ENCODE measurements around the gene GFAP.
A peak's percentile ranks its signal among the peaks of the same experiment; 100 is the strongest.
"Not testable (repeated sequence)": the region's sequence is repeated elsewhere in the genome, so short reads cannot be mapped to it uniquely, and the experiment has no call there.

Gene GFAP

DNA sequence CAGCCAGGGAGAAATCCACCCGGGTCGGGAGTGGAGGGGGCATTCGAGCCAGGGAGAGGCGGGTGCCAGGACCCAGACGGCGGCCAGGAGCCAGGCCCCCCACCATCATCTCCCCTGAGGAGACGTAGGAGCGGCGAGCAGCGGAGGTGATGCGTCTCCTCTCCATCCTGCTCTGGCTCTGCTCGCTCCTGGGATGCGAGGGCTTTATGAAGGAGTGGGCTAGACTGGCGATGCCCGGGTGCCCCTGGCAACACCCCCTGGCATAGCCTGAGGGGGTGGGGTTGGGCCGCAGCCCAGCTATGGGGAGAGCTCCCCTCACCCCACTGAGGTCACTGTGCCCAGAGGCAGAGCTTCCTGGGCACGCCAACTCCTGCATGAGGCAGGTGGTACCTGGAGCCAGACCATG is at the start of gene GFAP:
Gene GFAP (minus strand): TSS at position 180 of the 406 bp plus-strand sequence. CDS start 14 bp downstream, at position 166.
- no peak for FAIRE-seq
- DNase-seq (ENCODE audit: extremely low spot score, insufficient read length, low read depth): no peak

DNA sequence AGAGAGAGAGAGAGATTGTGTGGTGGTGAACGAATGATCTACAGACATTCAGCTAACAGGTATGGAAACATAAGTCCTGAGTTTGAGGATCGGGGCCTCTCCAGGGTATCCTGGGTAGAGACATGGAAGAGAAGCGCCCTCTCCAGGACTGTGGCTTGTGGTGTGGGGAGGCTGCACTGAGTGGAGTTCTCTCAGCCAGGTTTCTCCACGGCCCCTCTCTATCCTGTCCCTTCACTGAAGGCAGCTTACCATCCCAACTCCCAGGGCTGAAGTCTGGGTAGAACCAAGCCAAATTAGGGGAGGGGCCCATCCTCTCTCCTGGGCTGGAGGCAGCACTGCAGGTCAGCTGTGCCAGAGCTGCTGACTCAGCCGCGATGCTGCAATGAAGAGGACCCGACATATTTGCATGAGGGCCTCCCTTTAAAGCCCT is 46.6 kb upstream of the GFAP start:
- no peak for DNase-seq (ENCODE audit: extremely low spot score, insufficient read length, low read depth)

DNA sequence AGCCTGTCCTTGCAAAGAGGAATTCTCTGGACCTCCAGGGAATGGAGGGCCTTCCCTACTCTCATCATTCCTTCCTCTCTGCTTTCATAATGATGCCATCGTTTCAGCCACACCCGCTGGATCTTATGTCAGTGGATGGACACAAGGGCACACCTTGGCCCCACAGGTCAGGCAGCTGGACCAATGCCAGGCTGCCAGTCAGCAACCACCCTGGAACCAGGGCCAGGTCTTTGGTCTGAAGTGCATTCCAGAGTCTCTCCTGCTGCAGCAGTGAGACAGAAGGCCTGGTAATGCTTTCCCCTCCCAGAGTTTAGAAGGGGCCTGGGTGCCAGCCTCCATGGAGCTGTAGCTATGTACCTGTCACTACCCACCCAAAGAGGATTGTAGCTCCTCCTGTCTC is 45.4 kb upstream of the GFAP start:
- FAIRE-seq: no peak
- DNase-seq (ENCODE audit: extremely low spot score, insufficient read length, low read depth): no peak

More for the DNA sequence above, 46.6 kb upstream of the GFAP start:
- FAIRE-seq: no peak

DNA sequence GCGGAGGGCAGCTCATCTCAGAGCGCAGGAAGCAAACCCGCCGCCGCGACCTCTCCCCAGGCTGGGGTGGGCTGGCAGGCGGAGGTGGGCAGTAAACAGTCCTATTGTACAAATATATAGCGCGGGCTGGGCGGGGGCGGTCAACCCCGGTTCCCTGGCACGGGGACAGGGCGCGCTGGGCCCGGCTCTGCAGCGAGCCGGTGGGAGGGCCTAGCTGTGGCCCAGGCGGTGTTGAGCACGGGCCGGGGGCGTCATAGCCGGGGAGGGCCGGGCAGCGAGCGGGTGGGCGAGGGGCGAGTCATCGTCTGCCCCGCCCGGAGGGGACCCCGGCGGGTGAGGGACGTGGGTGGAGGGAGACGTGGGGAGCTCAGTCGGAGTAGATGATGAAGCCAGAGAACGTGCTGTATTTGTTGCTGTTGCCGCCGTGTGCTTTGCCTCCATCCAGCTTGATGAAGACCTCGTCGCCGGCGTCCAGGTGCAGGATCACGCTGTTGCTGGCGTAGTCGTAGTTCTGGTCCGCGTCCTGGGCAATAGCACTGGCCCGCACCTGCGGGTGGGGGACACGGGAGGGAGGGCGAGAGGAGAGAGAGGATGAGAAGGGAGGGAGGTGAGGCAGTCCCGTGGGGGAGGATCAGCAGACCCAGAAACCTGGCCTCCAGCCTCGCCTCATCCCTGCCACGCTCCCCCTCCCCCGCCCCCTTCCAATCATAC is 44.7 kb upstream of the GFAP start:
- FAIRE-seq: no peak
- no peak for DNase-seq (ENCODE audit: extremely low spot score, insufficient read length, low read depth)

DNA sequence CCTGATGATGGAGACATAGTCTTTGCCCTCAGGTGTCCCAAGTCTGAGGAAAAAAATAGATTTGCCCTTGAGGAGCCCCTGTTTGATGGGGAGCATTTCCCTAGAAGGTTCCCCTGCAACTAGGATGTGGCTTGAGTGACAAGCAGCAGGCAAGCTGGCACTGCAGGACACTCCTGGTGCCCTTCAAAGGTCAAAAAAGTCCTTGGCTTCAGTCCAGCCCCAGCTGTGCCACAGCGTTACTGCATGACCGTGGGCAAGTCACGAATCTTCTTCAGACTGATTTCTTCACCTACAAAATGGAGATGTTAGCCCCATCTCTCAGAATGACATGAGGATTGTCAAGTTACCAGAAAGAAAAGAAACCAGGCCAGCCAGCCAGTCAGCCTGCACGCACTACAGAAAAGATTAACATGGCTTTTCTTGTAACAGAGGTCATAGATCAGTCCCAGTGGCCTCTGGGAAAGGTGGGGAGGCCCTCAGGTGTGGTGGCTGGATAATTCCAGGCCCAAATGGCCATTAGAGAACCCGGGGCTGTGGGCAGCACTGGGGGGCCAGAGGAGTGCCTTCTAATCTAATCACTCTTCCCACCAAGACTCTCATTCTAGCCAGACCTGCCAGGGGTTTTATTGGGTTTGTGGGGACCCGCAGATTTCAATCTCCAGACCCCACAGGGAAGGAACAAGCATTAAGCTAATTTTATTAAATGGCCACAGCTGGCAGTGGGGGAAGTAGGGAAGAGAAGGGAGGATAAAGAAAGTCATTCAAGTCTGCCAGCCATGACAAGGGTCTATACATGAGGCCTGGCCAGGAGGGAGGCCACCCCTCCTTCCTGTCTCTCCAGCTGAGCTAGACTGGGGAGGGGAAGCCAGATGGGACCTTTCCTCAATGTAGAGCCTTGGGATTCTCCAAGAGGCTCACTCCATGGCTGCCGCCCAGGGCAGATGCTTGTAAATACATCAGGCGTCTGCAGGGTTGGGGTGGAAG is 42.0 kb upstream of the GFAP start:
- no peak for DNase-seq (ENCODE audit: extremely low spot score, insufficient read length, low read depth)
- FAIRE-seq: no peak

DNA sequence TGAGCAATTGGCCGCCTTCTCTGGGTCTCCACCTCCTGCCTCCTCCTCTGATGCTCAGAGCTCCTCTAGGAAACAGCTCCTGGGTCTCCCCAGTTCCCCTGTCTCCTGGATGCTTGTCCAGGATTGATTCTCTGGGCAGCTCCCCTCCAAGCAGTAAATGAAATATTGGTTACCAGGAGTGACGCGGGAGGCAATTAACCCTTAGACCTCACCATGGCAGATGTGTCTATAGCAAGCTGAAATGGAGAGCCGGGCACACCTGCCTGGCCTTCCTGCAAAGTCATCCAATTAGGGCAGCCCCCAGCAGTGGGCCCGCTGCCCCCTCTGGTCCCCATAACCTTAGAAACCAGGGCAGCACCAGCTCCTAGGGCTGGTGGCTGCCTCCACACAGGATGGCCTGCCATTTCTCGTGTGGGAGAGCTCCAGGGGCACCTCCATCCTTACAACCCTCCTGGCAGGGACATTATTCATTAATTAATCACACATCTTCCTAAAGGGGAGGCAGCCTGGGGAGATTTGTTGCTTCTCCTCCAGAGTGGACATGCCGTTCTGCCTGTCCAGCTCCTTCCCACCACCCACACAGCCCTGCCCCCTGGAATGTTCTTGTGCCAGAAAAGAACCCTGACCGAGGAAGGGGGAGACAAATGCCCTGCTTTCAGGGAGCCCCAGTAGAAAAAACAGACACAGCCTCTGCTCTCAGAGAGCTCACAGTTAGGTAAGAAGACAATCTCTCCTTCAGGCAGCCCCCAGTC is 40.5 kb upstream of the GFAP start:
- no peak for FAIRE-seq
- no peak for DNase-seq (ENCODE audit: extremely low spot score, insufficient read length, low read depth)

DNA sequence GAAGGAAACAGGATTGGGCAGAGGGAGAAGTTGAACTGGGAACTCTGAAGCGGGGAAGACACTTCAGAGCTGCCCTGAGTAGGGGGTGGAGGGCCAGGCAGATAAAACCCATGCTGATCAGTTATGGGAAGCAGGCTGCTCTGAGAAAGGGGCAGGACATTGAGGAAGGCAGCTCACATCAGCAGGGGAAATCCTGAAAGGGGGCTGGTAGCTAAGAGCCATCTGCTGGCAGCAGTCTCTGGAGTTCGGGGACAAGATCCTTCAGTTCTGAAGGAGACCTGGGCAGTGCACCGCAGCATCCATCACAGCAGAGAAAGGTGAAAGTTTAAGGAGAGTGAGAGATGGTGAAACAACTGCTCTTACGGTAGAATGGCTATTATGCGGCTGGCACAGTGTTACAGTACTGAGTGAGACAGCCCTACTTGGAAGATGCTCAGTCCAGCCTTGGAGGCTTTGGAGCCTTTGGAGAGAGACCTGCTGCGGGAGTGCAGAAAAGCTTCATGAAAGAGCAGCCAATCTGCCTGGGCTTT is 37.7 kb upstream of the GFAP start:
- DNase-seq (ENCODE audit: extremely low spot score, insufficient read length, low read depth) (no peak), FAIRE-seq (no peak)

DNA sequence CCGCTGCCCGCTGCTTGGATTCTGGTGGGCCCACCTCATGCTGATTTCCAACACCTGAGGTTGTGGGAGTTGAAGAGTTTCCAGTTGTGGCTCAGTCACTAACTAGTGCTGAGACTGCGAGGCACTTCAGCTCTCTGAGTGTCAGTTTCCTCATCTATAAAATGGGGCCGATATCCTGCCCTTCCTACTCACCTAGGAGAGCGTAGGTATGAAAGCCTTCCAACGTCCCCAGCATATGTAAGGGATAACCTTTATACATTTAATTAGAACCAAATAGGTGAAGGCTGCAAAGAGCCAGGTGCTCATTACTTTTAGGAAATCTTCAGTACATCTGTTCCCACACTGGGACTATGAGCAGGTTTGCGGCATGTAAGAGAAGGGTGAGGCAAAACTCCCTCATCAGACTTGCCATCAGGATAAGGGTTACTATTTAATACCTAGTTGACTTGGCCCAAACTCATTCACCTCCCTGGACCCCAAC is 33.1 kb upstream of the GFAP start:
- FAIRE-seq (no peak), DNase-seq (ENCODE audit: extremely low spot score, insufficient read length, low read depth) (no peak)

DNA sequence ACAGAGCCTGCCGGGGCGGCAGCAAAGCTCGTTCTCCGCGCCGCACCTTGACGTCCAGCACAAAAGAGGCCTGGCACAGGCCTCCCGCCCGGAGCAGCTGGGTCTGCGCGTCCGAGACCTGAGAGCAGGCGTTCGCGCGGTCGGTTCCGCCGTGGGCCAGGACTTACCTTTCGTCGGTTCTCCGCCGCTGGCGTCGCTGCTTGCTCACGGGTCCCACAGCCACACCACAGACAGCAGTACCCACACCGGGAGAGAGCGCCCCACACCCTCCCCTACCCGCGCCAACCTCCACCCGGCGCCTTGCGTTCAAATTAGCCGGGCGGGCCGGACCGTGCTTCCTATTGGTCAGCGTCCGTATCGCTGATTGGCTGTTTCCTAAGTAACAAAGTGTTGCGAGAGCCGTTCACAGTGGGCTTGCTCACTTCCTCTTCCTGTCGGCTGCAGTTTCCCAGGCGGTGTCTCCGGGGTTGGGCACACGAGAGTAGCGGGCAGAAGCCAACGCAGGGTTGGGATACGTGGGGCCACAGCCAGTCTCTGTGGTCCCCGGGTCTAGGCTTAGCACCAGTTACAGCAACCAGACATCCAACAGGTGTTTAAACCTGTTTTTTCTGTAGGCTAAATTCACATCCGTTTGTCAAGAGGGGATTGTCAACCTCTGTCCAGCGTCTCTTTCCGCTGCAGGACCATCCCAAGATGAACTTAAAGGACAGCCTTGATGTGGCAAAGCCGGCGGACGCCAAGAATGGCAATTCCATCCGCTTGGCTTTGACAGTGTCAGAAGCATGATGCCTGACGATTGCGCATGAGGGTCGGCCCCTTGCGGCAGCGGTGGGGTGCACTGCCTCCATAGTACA is 32.4 kb upstream of the GFAP start, which contains the start of gene KIF18B:
Gene KIF18B (minus strand): TSS at position 313 of the 854 bp plus-strand sequence. CDS start 11,429 bp downstream, outside the sequence.
- FAIRE-seq (peak; percentile 91), DNase-seq (ENCODE audit: extremely low spot score, insufficient read length, low read depth) (peak; percentile 94)

DNA sequence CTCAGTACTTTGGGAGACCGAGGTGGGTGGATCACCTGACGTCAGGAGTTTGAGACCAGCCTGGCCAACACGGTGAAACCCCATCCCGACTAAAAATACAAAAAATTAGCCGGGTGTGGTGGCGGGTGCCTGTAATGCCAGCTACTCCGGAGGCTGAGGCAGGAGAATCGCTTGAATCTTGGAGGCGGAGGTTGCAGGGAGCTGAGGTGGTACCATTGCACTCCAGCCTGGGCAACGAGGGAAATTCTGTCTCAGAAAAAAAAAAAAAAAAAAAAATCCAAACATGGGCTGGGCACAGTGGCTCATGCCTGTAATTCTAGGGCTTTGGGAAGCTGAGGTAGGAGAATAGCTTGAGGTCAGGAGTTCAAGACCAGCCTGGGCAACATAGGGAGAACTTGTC is 30.4 kb upstream of the GFAP start:
- FAIRE-seq; DNase-seq (ENCODE audit: extremely low spot score, insufficient read length, low read depth): not testable (repeated sequence)

DNA sequence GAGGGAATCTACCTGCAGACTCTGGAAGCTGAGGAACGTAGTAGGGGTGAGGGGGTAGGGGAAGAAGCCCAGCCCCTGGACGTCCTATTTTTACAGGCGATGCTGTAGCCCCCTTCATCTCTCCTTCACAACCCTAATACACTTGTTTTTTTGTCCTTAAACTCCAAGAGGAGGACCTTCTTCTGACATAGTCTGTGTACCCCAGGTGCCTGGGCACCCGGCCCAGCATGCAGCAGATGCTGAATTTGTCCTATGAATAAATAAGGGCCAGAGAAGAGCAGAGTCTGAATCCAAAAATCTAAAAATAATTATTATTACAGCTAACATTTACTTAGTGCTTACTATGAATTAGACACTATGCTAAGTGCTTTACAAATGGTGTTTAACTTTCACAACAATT is 27.2 kb upstream of the GFAP start:
- no peak for FAIRE-seq
- no peak for DNase-seq (ENCODE audit: extremely low spot score, insufficient read length, low read depth)

DNA sequence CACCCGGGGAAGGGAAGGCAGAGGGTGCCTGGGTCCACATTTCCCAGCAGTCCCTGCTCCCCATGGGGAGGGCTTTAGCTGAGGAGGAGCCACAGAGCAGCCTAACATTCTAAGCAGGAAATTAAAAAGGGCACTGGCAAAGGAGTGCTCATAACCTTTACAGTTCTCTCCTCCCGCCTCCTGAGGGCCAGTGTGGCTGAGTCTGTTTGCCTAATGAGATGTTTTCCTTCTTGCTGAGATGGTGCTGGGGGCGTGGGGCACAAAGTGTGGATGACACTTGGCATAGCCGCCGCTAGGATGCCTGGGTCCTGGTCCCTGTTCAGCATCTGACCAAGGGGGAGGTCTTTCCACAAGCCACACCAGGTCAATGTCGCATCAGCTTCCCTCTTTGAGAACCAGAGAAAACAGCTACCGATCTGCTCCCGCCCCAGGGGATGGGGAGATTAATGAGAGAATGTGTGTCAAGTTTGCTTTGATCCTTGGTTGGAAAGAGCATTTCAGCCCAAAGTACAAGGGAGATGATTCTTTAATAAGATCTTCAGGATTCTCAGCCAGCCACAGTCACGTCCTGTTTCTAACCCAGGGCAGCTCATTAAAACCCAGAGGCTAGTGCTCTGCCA is 26.5 kb upstream of the GFAP start:
- DNase-seq (ENCODE audit: extremely low spot score, insufficient read length, low read depth) (no peak), FAIRE-seq (no peak)

DNA sequence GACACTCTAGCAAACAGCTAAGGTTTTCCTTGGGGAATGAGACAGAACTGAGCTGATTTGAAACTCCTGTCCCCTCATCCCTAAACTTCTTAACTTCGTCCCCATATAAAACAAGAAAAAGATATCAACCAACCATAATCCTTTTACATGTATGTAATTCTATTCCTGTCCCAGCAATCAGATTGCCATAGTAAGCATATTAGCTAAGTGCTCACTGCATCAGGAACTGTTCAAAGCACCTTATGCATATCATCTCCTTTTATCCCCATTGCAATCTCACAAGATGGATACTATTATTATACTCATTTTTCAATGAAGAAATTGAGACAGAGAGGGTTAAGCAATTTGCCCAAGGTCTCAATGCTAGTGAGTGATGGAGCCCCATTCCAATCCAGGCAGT is 25.5 kb upstream of the GFAP start:
- DNase-seq (ENCODE audit: extremely low spot score, insufficient read length, low read depth): no peak
- FAIRE-seq: no peak

DNA sequence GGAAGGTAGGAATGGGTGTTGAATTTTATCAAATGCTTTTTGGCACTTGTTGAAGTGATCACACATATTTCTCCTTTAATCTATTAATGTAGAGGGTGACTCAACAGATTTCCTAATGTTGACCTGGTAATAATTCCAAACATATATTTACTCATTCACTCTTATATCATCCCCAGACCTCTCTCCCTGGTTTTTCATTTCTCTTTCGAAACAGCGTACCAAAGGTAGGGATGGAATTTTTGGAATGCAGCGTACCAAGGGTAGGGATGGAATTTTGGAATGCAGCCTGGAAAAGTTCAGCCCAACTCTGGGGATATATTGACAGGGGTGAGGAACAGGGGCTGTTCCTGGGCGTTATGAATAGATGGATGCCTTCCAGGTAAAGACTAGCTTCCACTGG is 25.0 kb upstream of the GFAP start:
- FAIRE-seq (no peak), DNase-seq (ENCODE audit: extremely low spot score, insufficient read length, low read depth) (no peak)

DNA sequence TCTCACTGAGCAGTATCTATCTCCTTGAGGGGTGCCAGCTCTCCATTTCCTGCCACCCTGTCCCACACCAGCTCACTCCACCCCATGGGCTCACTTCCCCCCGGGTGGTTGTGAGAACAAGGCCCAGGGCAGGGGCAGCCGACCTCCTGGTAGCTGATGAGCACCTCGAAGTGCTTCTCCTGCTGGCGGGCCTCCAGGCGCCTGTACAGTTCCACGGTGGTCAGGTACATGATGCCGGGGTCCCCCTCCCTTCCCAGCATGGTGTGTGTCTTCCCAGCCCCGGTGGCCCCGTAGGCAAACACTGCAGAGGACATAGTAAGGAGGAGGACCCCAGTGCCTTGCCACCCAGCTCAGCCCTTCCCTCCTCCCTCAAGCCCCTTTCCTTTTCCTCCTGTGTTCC is 19.8 kb upstream of the GFAP start:
- no peak for FAIRE-seq
- no peak for DNase-seq (ENCODE audit: extremely low spot score, insufficient read length, low read depth)

DNA sequence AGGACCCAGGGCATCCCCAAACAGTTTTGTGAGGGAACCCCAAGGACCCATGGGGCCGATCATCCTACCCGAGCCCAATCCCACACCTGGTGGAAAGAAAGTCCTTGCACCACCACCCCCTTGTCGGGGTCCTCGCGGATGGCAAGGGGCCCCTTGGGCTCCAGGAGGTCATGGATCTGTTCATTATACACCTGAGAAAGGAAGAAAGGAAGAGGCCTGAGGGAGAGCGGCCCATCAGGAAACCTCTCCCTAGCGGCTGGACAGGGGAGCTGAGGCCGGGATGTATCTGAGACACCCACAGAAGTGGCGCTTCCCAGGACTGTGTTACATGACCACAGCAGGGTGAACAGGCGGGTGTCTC is 19.4 kb upstream of the GFAP start:
- no peak for DNase-seq (ENCODE audit: extremely low spot score, insufficient read length, low read depth)
- no peak for FAIRE-seq

DNA sequence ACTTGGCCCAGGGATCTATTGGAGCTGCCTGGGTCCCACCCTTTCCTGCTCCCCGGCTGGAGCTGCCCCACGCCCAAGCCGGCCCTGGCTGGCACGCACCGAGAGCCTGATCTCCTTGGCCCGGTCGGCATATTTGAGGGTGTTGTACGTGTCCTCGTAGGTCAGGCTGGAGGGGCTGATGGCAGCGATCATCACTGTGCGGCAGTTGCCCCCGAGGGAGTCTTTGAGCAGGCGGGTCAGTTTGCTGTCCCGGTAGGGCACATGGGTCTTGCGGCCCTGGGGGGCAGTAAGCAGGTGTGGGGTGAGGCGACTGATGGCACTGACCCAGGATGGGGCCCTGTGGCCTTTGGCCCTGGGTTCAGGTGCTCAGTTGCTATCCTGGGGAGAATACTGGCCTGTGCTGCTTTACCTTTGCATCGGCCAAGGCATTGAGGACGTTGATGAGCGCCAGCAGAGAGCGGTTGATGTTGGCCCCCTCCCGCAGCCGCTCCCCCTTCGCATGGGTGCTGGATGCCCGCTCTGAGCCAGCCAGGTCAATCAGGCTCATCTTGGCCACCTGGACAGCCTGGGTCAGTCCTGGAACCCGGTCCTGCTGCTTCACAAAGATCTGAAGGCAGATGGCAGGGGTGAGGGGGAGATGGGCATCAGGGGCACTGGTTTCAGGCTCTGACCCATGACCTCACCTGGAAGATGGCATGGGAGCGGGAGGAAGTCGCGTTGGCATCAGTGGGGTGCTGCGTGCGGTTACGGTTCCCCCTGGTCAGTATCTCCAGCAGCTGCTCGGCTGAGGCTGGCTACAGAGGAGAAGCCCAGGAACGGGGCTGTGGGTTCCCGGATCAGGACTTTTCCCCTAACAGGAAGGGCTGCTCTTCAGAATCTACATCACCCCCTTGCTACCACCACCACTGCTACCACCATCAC is 18.8 kb upstream of the GFAP start:
- no peak for DNase-seq (ENCODE audit: extremely low spot score, insufficient read length, low read depth)
- FAIRE-seq: no peak

DNA sequence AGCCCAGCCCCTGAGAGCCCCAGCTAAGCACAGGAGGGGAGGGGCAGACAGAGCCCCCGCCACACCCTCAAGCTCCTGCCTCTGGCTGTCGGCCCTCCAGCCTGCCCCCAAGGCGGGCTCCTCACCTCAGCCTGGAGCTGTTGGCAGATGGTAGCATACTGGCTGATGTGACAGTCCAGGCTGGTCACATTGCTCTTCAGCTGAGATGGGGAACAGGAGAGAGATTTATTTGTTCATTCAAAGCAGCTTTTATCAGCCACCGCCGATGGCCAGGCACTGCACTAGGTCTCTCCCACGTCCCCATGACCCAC is 17.4 kb upstream of the GFAP start:
- DNase-seq (ENCODE audit: extremely low spot score, insufficient read length, low read depth): no peak
- no peak for FAIRE-seq

All from GM18507 (cell line).